Loucy (cell line): Measurements from ENCODE around the gene RNASE13.

Experiments used
- CTCF ChIP-seq: fragments of 200-600 bp; sonication (generic); conservative IDR thresholded peaks from 2 replicates; pipeline ENCODE4 v1.5.1; 2014; ENCODE audit warnings: mild to moderate bottlenecking, antibody characterized with exemption, low read length
- EZH2phosphoT487 ChIP-seq: fragments of 200-600 bp; IDR thresholded peaks from 2 replicates; pipeline ENCODE4 v1.6.1; 2018; ENCODE audit warnings: antibody characterized with exemption, mild to moderate bottlenecking, moderate library complexity, borderline replicate concordance

DNA sequence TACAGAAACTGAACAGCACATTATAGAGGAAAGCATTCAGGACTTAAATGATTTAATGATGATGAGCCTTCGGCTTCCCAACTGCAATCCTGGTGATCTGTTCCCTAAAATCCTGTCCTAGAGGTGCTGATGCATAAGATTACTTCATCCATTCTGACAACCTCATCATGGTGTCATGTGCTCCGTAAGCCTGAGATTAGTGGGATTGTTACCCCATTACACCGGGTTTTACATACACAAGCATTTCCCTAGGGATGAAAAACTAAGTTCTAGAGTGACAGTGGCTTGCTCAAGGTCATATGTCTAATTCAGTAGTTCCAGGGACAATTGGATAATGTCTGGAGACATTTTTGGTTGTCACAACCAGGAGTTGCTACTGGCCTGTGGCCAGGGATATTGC is 2.5 kb upstream of the RNASE13 start:
- TF ChIP-seq CTCF (no peak), EZH2phosphoT487 (no peak)
